HG03442 (cell line): ENCODE results near the gene SLU7.

Experiments used
- ATAC-seq: cut with Tn5 transposase; IDR thresholded peaks from one replicate; pipeline ENCODE4 v1.9.1; 2021; ENCODE audit warnings: mild to moderate bottlenecking, moderate library complexity; ENCODE audit not compliant: unreplicated experiment

The SLU7 gene

DNA sequence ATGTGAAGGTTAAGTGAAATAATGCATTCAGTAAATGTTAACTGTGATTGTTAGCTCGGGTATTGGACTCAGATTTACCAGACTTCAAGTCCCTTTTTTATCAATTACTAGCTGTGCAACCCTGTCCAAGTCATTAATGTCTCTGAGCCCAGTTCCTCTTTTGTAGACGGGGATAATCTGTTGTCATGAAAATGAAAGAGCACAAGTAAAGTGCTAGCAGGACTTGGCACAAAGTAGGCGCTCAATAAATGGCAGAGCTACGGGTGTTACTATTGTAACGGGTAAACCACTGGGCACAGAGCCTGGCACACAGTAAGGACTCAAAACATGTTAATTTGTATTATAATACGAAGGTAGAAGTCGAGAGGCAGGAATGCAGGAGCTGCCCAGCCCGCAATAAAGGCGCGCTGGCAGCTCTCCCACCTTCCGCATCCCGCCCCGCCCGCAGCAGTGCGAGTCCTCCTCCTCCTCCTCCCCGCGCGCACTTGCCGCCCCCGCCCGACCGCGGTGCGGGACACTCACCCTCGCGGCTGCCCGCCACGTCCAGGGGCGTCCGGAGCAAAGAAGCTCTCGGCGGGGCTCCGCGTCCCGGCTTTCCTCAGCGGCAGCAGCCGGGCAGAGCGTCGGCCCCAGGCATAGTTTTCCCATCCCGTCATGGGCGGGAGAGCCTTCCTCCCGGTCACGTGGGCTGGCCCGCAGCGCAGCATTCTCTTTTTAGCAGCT is 48.7 kb downstream of the SLU7 start, which contains the start of gene C1QTNF2:
Gene C1QTNF2, minus strand, starts transcription at position 637 of the 723 bp plus-strand sequence. CDS start 15,615 bp downstream, outside the sequence.
- ATAC-seq: no peak

DNA sequence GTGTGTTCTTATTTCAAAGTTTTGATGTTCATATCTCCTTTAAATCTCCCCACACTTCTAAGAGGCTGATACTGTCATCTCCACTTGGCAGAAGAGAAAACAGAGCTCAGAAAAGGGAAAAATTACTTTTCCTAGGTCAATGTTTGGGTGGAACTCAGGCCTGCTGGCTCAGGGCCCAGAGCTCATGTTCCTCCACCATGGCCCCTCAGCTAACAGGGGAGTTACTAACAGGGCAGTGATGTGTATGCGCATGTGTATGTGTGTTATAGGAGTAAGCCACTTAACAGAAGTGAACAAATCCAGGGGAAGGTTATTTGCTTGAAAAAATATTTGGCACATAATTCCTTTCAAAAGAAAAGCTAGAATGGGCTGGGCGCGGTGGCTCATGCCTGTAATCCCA is 51.0 kb downstream of the SLU7 start:
- ATAC-seq: no peak

DNA sequence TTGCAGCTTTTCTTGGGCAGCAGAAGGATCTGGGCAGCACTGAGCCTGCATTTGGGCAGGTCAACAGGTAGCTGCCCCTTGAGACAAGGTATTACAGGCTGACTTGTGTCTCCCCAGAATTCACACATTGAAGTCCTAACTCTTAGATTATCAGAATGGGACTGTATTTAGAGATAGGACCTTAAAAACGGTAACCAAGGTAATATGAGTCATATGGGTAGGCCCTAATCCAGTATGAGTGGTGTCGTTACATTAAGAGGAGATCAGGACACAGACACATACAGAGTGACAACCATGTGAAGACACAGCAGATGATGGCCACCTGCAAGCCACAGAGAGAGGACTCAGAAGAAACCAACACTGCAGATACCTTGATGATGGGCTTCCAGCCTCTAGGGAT is 51.6 kb downstream of the SLU7 start:
- no peak for ATAC-seq

DNA sequence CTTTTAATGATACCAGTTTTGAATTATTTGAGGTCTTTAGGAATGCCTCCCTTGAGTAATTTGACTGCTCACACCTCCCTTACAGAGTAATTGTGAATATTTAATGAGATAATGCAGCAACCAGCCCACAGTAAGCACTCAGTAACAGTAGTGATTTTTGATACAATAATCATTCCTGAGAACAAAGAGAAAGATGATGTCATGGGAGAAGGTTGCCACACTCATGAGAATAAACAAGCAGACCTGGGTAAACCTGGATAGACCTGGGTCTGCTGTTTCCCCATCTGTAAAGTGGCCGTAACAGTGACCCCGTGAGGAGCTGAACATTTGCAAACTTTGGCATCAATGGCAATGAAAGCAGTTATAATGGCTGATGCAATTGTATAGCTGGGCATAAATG is 52.7 kb downstream of the SLU7 start:
- no peak for ATAC-seq

DNA sequence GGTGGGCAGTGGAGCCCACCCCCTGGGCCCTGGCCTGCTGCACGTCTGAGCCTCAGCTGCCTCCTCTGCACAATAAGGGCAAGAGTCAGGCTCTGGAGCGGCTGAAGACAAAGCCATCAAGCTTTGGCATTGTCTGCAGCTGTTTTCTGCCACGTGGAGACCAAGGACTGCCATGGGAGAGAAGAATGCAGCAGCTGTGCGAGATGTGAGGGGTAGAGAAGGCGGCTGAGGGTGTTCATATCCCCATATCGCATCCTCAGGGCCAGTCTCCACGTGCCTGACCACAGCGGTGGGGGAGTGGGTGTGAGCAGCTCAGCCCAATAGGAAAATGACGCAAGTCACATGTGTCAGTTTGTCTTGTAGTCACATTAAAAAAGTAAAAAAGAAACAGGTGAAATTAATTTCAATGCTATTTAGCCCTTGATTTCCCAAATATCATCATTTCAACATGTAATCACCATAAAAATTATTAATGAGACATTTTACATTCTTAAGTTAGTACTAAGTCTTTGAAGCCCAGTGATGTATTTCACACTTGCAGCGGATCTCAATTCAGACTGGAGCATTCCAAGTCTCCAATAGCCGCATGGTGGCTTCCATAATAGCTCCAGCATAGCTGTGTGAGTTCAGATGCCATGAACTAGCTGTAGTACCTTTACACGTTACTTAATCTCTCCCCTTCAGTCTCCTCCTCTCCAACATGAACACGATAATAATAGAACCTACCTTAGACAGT is 55.1 kb downstream of the SLU7 start:
- no peak for ATAC-seq

DNA sequence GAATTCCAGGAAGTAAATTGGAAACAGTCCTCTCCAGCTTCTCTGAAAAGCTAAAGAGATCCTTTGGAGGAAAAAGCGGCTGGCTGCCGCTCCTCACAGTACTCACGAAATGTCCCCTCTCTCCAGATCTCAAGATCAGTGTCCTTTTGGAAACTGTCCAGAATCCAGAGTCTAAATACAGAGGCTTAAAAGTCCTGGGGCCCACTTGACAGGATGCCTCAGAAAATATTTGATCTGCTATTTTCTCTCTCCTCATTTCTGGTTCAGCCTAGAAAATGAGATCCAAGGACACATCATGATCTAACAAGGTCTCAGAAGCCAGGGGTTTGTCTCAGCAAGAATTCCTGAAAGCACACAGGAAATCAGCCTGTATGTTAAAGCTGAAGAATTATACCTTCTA is 55.7 kb downstream of the SLU7 start:
- ATAC-seq: no peak

DNA sequence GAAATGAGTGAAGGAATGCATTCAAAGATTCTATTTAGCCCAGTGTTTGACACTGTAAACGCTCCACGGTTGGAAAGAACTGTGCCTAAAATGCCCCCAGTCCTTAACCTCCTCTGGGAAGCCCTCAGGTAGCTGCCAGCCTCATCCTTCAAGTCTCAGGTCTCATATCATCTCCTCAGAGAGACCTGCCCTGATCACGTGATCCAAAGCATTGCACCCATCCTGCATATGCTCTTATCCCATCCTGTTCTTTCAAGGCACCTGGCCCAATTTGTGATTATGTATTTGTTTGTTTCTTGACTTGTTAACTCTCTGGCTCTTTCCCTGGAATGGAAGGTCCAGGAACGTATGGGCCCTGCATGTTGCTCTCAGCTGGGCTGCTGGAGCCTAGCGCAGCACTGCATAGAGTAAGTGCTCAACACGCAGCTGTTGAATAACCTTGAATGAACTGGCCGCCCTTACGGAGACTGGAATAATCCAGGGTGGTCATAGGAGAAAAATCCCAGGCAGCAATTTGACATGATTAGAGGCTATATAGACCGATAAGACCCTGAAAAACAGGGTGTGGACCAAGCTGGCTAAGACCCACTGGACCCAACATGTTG is 57.2 kb downstream of the SLU7 start:
- no peak for ATAC-seq

DNA sequence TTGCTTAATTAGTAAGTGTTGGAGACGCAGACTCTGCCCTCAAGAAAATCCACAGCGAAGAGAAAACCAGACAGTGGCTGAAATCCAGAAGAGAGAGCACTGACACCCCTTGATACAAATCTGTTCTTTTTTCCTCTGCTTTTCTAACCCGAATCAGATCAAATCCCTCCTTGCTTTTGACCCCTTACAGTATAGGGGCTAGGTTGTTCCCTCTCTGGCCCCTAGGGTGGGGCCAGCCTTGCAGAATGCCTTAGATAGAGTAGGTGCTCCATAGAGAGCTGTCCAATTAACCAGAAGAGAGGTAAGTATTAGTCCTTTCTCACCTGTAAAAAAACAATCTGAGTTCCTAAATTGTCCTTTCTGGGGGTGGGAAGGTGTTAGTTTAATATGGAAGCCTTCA is 58.6 kb downstream of the SLU7 start:
- ATAC-seq: no peak

DNA sequence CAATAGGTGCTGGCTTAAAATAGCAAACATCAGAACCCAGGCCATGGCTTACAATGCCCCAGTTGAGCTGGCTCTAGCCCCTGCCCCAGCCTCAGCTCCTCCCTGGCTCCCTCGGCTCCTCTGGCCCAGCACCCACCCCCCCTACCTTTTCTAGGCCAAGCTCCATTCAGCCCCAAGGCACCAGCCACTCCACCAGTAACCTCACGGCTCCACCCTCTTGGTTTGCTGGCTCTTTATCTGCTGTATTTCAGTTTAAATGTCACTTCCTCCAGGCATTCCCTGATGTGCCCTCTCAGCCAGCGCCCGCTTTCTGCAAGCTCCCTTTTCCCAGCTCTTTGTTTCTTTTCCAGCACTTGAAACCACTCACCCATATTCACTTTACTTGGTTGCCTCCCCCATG is 59.1 kb downstream of the SLU7 start:
- no peak for ATAC-seq

DNA sequence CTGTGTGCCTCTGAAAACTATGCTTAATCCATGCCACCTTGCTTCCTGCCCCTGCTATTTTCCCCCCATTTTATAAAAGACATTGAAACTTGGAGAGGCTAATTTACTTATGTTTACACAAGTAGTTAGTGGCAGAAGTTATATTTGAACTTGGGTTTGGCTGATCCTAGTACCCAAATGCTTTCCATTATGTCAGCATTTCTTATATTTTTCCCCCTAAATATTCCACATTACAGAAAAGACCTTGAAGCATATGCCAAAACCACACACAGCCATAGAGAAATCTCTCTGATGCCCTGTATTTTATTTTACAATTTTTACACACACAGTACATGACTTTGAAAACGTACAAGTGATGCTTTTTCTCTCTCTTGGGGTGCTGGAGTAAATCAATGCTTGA is 59.6 kb downstream of the SLU7 start:
- ATAC-seq: no peak

DNA sequence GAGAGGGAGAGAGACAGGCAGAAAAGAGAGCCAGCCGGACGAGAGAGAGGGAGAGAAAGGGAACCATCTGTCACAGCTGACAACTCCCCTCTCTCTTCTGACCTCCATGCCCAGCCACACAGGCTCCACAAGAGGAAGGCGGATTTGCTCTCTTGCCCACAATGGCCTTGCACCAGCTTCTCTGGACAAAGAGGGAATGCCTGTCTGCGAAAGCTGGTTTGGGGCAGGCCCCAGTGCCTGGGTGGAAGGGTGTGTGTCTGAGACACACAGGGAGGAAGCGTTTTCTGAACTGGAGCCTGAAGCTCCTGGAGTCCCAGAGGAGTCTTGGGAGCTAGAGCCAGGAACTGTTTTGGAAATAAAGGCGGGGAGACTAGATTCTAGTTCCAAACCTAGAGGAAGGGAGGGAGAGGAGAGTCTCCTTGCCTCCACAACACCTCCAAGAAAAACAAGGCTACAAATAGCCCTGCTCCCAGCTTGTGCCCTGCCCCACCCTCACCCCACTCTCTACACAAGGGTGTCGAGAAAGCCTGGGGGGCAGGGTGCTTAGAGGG is 60.9 kb downstream of the SLU7 start:
- no peak for ATAC-seq

DNA sequence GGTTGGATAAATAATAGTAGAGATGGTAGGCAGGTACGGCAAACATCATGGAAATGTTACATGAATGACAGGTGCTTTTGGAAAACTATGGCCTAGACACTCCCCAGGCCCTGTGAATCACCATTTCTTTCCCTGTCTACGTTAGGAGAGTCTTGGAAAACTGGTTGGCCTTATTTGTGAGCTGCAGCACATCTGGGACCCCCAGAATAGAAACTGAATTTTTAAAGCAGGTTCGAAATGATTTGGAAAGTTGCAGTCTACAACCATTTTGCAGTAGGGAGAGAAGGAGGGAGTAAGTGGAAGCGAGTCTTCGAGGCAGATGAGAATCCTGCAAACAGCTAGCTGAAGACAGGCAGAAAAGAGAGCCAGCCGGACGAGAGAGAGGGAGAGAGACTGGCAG is 61.5 kb downstream of the SLU7 start:
- ATAC-seq: no peak

DNA sequence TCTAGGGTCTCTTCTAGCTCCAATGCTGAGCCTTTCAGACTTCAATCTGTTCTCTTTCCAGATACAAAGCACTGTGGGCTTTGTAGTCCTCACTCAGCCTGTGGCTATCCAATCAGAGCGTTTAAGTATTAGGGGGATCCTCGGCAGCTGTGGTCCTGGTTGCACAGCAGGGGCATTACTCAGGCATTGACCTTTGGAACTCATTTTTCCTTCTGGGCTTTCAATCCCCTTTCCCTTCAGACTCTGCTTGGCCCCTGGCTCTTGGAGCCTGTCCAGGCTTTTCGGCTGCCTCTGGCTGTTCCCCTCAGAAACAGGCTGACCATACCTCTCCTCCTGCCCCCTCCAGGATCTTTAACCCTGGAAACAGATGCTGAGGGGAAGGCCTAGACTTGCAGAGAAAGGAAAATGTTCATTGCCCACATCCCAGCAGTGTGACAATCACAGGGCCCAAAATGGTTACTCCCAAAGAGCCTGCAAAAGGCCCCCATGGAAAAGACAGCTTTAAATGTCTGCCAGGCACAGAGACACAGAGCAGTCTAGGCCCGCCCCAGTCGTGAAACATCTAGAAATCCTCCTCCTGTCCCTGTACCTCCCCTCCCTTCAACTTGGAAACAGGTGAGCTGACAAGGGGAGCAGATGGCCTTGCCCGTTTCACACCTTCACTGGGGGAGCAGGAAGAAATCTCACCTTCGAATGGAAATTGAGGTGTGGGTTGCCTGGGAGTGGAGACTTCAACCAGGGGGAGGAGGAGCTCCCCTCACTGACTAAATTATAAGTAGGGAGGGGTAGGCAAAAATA is 62.1 kb downstream of the SLU7 start:
- ATAC-seq: no peak

DNA sequence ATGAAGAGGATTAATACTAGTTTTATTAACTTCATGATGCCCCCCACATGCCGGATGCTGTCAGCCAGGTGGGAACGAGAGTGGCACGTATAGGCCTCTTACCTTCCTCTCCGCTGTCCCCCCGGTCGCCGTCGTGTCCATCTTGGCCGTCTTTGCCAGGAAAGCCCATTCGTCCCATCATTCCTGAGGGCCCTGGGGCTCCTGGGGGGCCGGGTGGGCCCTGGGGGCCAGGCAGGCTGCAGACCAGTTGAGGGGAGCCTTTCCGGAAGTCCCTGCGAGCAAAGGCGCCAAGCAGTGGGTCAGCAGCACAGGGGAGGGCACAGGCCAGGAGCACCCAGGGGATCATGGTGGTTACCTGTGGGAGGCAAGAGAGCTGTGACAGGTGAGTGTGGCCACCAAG is 64.2 kb downstream of the SLU7 start:
- ATAC-seq: no peak

DNA sequence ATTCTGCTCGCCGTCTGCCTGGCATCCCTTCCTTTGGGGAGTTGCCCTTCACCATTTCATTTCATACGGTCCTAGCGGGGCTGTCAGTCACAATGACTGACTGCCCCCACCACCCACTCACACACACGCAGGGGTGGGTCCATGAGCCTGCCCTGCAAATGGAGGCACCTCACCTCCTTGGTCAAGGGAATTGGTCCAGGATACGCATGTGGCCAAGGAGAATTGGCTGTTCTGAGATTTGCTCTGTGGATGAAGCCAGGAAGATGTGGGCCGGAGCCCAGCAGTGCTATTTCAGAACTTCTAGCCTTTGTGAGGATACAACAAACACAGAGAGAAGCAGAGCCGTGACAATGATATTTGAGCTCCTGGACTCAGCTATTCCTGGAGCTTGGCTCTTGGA is 65.5 kb downstream of the SLU7 start:
- ATAC-seq: no peak

DNA sequence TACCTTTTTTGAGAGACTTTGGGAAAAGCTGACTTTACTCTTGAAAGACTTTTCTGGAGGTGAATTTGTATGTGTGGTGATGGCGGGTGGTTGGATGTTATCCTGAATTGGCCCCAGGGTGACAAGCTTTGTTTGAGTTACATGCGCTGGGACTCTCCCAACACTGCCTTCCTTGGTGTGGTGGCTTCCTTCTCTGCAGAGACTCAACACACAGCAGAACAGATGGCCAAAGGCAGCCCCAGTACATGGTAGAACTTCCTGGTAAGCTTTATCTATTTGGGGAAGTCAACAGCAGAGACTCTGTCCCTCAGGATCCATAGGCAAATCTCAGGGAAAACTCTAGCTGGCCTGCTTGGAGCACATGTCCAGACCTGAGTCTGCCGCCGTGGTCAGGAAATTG is 66.6 kb downstream of the SLU7 start:
- no peak for ATAC-seq
